GM12872 (cell line): ENCODE results near the gene FAM118B.

ENCODE experiments used
- TF ChIP-seq, protein P1 (sequence below): IDR thresholded peaks from 3 replicates; pipeline ENCODE4 v1.5.1; 2011; ENCODE audit warnings: low read depth, mild to moderate bottlenecking, low read length, moderate library complexity; ENCODE audit not compliant: insufficient read depth

Gene FAM118B

DNA sequence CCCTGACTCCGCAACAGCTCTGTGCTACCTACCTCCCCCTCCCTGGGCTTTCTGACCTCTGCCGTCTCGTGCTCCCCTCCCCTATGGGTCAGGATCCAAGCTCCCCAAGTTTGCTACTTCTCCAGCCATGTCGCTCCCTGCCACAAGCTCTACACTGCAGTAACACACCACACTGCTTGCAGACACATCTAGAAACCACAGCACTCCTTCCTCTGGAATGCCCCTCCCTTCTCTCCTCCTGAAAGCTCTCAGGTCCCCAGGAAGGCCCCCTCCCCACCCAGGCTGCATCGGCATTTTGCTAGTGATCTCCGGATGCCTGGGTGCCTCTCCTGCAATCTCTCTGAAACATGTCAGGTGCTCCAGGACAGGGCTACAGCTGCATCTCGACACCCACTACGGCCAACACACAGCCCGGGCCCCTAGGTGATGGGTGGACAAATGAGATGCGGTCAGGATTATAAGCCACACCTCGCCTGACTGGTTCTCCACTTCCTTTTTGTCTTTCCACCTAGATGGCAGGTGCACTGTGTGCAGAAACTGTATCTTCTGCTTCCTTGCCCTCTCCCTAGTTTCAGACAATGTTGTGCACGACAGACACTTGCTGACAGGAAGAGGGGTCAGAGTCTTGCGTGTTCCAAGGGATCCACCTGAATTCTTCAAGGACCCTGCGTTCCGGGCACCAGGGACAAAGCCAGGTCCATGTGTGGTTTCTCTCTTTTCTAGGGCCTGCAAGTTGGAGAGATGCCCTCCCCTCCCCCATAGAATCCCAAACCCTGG, 23.1 kb upstream of the FAM118B start:
- TF ChIP-seq, protein P1, sequence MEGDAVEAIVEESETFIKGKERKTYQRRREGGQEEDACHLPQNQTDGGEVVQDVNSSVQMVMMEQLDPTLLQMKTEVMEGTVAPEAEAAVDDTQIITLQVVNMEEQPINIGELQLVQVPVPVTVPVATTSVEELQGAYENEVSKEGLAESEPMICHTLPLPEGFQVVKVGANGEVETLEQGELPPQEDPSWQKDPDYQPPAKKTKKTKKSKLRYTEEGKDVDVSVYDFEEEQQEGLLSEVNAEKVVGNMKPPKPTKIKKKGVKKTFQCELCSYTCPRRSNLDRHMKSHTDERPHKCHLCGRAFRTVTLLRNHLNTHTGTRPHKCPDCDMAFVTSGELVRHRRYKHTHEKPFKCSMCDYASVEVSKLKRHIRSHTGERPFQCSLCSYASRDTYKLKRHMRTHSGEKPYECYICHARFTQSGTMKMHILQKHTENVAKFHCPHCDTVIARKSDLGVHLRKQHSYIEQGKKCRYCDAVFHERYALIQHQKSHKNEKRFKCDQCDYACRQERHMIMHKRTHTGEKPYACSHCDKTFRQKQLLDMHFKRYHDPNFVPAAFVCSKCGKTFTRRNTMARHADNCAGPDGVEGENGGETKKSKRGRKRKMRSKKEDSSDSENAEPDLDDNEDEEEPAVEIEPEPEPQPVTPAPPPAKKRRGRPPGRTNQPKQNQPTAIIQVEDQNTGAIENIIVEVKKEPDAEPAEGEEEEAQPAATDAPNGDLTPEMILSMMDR = no peak

DNA sequence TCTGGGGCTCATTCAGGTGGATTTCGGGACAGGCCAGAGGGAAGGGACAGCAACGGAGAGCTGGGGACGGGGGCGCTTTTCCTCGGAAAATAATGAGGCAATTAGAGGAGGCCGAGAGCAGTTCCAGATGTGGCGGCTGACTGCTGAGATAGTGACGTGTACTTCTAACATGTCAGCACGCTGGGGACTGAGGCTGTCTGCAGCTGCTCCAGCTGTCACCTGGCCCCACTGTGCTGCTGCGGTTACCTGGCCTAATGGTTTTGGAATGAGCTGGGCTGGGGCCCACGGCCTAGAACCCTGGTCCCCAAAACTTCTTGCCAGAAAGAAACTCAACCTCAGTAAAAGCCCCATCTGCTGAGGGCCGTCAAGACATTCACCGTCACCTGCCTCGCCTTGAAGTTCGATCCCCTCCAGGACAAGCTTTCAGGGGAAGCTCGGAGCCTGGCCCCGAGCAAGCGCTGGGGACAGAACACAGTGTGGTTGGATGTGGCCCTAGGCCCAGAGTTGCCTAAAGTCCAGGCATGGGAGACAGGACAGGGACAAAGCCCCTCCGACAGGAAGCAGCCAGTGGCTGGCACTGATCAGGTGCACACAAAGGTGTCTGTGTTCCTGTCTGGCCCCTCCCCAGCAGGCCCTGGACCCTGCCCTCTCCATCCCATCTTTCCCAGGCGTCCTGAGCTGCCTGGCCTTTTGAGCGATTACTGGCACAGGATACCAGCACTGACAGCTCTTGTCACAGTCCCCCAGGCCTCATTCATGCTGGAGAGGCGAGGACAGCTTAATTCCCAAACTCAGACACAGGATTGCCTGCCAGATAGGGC, 22.3 kb upstream of the FAM118B start:
- TF ChIP-seq, protein P1 = no peak

DNA sequence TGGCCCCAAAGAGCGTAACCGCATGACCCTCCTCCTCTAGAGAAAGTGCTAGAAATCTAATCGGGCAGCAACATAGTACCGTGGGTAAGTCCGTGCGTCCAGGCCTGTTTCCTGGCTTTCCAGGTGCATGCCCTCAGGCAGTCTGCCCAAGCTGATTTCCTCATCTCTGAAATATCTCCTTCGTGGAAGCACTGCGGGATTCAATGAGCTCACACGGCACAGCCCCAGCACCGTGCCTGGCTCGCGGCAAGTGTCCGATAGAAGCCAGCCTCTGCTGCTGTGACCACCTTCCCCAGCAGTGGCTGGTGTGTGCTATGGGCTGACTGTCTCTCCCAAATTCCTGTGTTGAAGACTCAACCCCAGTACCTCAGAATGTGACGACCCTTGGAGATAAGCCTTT, 20.8 kb upstream of the FAM118B start:
- TF ChIP-seq, protein P1 = no peak

DNA sequence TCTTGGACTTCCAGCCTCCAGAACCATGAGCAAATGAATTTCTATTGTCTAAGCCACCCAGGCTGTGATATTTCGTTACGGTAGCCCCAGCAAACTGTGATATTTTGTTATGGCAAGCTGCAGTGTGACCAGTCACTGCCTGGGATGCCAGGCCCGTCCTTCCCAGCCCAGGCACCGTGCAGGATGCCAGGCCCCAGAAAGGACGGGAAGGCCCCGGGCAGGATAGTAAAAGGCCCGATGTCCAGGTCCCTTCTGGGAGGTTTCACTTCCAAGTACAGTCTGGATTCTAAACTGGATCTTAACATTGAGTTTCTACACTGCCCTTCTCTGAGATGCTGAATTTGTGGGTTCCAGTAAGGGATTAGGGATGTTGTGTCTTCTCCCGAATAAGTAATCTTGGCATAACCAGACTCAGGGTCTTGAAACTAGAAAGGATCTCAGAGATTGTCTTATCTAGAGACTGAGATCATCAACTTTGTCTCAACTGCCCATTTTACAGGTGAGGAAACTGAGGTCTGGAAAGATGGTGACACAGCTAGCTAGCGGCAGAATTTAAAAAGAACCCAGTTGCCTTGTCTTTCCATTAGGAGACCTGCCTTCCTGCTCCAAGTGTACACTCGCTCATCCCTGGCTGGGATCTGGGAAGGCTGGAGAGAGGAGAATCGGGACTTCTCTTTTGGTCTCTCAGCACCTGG, 20.1 kb upstream of the FAM118B start:
- TF ChIP-seq, protein P1 = no peak

DNA sequence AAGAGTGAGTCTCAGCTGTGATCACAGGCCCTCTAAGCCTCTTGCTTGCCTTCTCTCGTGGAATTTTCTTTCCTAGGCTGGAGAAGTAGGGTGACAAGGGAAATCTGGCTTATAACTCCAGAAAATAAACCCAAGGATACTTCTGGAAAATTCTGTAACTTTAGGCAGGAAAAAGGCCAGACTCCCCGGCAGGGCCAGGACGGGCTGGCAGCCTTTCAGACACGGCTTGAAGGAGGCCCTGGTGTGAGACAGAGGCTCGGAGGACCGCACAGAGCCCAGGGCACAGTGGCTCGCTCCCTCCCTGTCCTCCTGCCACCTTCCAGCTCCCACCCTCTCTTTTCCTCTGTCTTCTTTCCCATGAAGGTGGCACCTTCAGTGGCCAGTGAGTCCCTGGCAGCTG, 19.2 kb upstream of the FAM118B start:
- TF ChIP-seq, protein P1 = no peak

DNA sequence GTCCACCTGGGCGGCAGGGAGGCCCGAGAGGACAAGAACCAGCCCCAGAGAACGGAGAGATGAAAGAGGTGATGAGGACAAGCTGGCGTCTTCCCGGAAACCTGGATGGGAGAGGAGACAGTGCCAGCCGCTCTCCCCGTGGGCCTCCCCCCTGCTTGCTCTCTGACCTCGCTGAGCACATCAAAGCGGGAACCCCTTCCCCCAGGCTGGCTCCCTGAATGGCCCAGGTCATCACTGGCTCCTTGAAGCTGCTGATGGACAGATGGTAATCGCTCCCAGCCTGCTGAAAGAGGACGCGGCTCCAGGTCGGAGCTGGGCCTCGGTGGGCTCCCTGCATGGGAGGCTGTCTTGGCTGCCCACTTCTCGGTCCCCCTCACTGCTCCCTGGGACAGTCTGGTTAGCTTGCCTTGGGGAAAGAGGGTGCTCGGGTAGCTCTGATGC, 18.5 kb upstream of the FAM118B start:
- TF ChIP-seq, protein P1 = no peak

DNA sequence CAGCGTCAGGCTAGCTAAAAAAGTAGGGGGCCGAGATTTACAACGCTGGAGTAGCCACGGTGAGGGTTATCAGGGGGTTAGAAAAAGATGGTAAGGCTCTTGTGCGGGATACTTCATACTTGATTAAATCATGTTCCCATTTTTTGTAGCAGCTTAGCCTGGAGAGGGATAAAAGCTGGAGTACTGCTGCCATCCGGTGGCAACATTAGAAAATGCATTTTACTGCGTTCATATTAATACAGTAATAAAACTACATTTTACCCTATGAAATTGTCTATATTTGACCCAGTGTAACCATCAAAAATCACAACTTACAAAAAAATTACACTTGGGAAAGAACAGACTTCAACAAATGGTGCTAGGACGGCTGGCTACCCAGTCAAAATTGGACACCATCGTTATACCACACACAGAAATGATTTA, 17.4 kb upstream of the FAM118B start:
- TF ChIP-seq, protein P1 = peak; percentile 51
